Renal cortical epithelial cell (primary cell): ENCODE results near the gene C11orf71. TPM values are rescaled to one million over a fixed set of nuclear protein-coding genes. Genes with fewer than 3 reads are reported as not detected.
A peak's percentile ranks its signal among the peaks of the same experiment; 100 is the strongest.

ENCODE experiments used
- DNase-seq: peaks from one replicate; pipeline ENCODE4 v3.0.0-alpha.2; 2011; ENCODE audit warnings: low read depth
- total RNA-seq: library from RNA; depleted of rRNA; stranded (reverse); fragments of >200 nt; gene quantifications from 2 replicates; pipeline ENCODE4 v1.2.3, GENCODE V29; 2014

Gene C11orf71
- total RNA-seq: 0.52 and 3.1 TPM in 2 replicates

GRCh38 chr11:114400216-114400914 lies at the start of gene C11orf71, which contains the start of gene RBM7:
Gene C11orf71 (minus strand): TSS chr11:114400511. CDS start chr11:114400331, 180 bp downstream.
Gene RBM7 (plus strand): TSS chr11:114400666. CDS start chr11:114400672, 6 bp downstream.
- DNase-seq: peak; percentile 97

GRCh38 chr11:114449845-114450244 lies 49.5 kb upstream of the C11orf71 start:
- DNase-seq: no peak

- peak; percentile 61 for DNase-seq
Observed at GRCh38 chr11:114448749-114449482, 48.6 kb upstream of the C11orf71 start.

DNA sequence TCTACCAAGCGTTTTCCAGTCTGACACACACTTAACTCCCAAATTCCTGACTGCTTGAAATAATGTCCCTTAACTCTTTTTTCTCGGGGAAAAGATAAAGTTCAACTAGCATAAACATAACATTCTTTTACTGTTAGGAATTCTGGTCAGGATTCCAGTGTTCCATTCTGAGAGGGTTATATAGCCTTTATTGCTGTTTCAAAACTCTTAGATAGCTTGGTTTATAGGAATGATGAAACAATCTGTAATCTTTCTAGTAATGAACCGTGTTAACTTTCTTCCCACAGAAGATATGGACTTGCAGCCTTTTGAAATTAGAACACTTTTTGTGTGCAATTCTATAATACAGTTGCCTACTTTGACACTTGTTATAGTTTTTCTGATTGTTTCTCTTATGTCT lies 47.6 kb upstream of the C11orf71 start:
- DNase-seq: peak; percentile 32

DNA sequence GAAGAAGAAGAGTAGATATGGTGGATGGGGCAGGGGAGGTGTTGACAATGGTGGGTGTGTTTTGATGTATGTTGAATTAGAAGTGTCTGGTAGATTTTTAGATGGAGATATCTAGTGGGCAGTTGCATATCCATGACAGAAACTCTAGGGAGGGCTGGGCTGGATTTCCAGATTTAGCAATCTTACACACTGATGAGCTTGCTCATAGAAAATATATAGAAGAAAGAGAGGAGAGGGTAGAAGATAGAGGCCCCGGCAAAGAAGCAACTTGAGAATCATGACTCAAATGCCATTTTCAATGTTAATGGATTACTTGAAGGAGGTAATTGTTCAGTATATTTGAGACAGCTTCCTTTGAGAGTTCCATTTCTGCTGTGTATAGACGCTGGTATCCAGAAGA lies 47.1 kb upstream of the C11orf71 start:
- no peak for DNase-seq

GRCh38 chr11:114442536-114442935 lies 42.2 kb upstream of the C11orf71 start:
- DNase-seq: no peak

- DNase-seq: no peak
Observed at GRCh38 chr11:114441921-114442320, 41.6 kb upstream of the C11orf71 start.

GRCh38 chr11:114440971-114441763 lies 40.9 kb upstream of the C11orf71 start:
- DNase-seq: no peak

DNA sequence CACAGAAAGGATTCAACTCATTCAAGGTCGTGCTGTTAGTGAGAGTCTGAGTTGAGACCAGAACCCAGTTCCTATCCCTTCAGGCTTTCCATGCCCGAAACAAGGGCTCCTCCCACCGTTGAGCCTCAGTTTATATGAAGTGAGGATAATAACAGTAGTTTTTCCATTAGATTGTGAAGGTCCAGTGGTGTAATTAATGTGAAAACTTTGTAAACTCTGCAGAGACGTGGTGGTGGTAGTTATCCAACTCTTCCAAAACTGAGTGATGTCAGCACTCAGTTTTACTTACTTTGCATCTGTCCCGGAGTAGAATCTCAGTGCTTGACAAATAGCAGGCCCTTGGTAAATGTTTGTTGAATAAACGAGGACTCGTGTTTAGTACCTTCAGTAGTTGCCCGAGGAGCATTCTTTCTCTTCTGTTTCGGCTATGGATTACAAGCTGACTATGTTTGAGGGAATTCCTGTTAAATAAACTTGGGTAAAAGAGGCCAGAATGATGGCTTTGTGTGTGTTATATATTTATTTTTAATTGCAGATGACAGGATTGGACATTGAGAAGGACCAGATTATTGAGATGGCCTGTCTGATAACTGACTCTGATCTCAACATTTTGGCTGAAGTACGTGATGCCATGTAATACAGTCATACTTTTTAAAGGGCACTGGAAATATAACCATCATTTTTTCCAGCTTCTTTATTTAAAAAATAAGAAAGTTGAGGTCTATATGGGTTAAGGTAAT lies 40.0 kb upstream of the C11orf71 start:
- peak; percentile 63 for DNase-seq

DNA sequence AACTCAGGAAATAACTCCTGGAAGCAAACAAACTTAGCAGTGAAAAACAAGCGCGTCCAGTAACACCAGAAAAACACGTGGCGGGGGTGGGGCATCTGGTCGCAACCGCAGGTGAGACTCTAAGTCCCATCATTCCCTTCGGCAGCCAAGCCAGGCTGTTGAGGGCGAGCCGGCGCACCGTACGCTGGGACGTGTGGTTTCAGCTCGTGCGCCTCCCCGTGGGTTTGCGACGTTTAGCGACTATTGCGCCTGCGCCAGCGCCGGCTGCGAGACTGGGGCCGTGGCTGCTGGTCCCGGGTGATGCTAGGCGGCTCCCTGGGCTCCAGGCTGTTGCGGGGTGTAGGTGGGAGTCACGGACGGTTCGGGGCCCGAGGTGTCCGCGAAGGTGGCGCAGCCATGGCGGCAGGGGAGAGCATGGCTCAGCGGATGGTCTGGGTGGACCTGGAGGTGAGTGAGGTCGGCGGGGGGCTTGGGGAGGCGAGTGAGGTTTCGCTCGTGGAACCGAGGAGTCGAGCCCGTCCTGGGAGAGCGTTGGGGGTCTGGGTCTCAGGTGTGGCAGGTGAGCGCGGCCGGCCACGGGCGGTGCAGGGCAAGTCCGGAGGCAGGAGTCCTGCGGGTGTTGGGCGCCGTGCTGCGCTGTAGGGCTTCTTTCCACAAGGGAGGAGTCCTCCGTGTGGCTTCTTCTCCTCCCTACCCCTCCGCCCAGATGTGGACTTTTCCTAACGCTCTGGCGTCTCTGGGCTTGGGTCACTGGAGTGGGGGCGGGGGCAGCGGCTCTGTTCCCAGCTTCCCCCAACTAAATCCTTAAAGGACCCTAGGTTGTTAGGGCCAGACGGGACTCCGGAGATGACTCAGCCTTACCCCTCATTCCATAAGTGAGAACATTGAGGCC lies 39.2 kb upstream of the C11orf71 start, which contains the start of gene REXO2:
TSS of gene REXO2 (plus strand) at position 239 of the 892 bp plus-strand sequence. CDS start at position 301, 62 bp downstream.
- DNase-seq: peak; percentile 91

DNA sequence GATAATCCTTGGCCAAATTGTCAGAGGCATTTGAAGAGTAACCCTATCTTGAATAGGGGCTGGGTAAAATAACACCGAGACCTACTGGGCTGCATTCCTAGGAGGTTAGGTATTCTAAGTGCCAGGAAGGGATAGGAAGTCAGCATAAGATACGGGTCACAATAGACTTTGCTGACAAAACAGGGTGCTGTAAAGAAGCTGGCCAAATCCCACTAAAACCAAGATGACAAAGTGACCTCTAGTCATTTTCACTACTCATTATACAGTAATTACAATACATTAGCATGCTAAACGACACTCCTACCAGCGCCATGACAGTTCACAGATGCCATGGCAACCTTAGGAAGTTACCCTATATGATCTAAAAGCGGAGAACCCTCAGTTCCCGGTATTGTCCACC lies 38.0 kb upstream of the C11orf71 start:
- peak; percentile 11 for DNase-seq

DNA sequence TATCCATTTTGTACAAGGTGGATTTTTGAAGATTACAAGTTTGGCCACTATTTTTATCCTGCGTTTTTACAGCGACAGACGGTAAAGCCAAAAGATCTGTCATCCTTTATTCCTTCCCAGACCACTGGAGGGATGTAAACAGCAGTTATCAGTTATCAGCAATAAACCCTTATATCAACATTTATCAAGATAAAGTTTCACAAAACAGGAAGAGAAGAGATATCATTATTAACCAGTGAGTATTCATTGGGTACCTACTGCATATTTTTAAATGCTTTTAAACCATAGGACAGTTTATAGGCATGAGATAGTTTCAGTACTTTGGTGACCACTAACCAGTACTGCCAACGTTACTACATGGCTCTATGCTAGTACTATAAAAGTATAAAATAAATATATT lies 33.1 kb upstream of the C11orf71 start:
- no peak for DNase-seq

DNA sequence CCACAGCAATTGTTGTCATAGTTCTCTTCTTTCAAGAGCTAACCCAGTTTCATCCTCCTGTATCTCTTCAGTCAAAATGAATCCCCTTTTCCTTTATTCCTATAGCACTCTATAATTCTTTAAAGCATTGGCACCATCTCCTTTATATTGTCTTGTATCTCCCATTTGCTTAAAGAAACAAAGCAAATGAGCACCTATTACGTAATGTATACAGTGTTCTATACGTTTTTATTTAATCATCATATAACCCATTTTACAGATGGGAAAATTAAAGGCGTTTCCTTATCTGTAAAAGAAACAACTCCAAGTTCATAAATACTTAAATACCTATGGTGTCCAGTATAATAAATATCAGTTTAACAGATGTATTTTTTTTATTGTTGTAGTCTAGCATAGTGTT lies 32.6 kb upstream of the C11orf71 start:
- no peak for DNase-seq

GRCh38 chr11:114430290-114430689 lies 30.0 kb upstream of the C11orf71 start:
- DNase-seq: no peak

- DNase-seq: no peak
Observed at GRCh38 chr11:114426280-114426679, 26.0 kb upstream of the C11orf71 start.

- DNase-seq: peak; percentile 54
Observed at GRCh38 chr11:114416441-114416961, 16.2 kb upstream of the C11orf71 start.

GRCh38 chr11:114413958-114414357 lies 13.6 kb upstream of the C11orf71 start:
- no peak for DNase-seq

- DNase-seq: no peak
Observed at GRCh38 chr11:114412946-114413345, 12.6 kb upstream of the C11orf71 start.

GRCh38 chr11:114401311-114401710 lies 1.0 kb upstream of the C11orf71 start:
- DNase-seq: no peak

DNA sequence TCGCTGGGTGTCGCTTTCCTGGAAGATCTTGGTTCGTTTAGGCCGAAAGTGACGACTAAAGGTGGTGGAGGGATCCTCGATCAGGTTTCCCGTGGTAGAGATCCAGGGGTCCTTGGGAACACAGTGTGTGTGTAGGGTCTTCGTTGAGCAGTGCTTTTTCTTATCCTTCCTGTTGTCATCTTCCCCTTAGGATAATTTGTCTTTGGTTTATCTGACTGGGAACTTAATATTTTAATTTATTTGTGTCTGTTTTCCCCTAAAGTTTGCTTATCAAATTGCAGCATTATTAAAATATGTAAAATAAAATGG lies 558 bp upstream of the C11orf71 start:
- DNase-seq: no peak
